ENCODE measurements around the gene CFAP107.

Gene CFAP107

DNA sequence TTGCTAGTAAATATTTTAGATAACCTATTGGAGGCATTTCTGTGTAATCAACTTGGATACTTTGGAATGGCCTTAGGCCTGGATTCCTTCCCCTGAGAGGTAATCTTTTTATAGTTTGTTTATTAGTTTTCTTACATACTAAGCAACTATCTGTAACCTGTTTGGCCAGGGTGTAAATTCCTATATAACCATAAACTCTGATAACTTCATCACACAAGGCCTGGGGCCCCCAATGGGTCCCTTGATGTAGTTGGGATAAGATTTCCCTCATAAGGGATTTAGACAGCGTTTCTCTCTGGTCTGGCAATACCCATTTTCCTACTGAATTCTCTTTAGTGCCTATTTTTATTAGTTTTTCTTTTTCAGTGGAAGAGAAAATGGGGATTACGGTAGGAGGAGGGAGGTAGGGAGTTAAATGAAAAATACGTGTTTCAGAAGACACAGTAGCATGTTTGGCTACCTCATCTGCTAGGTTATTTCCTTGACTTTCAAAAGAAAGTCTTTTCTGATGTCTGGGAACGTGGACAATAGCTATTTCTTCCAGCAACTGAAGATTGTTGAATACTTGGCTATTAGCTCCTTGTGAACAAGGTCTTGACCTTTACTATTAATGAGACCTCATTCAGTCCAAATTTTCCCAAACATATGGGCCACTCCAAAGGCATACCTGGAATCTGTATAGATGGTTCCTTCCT lies 37.5 kb upstream of the CFAP107 start:
- TF ChIP-seq, protein P1, sequence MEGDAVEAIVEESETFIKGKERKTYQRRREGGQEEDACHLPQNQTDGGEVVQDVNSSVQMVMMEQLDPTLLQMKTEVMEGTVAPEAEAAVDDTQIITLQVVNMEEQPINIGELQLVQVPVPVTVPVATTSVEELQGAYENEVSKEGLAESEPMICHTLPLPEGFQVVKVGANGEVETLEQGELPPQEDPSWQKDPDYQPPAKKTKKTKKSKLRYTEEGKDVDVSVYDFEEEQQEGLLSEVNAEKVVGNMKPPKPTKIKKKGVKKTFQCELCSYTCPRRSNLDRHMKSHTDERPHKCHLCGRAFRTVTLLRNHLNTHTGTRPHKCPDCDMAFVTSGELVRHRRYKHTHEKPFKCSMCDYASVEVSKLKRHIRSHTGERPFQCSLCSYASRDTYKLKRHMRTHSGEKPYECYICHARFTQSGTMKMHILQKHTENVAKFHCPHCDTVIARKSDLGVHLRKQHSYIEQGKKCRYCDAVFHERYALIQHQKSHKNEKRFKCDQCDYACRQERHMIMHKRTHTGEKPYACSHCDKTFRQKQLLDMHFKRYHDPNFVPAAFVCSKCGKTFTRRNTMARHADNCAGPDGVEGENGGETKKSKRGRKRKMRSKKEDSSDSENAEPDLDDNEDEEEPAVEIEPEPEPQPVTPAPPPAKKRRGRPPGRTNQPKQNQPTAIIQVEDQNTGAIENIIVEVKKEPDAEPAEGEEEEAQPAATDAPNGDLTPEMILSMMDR (IDR thresholded peaks at IDR 0.05; ENCODE audit: insufficient read depth, low read length, poor library complexity, severe bottlenecking) = no peak
- no peak for DNase-seq (ENCODE audit: extremely low read depth, insufficient read length)
- Histone ChIP-seq H3K27me3 (replicated peaks; ENCODE audit: control insufficient read depth, insufficient read depth, low read length) (no peaks in the 10 kb centered on the region), H3K4me3 (replicated peaks; ENCODE audit: low read depth, low read length) (no peak overlapping the region), H3K36me3 (ENCODE audit: control insufficient read depth, insufficient read depth, low read length) (no peaks in the 10 kb centered on the region)

DNA sequence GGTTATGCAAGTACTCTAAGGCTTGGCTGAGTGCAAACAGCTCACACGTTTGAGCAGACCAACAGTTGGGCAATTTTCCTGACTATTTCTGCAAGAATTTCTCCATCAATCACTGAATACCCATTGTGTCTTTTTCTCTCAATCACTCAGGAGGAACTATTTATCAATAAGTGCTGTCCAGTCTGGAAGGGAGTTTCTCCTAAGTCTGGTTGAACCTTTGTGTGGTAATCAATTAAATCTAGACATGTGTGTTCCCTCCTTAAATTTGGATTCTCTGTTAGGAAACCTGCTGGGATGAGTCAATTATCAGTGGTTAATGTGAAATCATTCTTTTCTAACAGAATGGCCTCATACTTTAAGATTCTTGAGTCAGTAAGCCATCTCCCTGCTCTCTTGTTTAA lies 36.9 kb upstream of the CFAP107 start:
- TF ChIP-seq, protein P1 (IDR thresholded peaks at IDR 0.05; ENCODE audit: insufficient read depth, low read length, poor library complexity, severe bottlenecking) = no peak
- H3K4me3 ChIP-seq (replicated peaks; ENCODE audit: low read depth, low read length) = no peak overlapping the region
- H3K27me3 ChIP-seq (replicated peaks; ENCODE audit: control insufficient read depth, insufficient read depth, low read length) = no peaks in the 10 kb centered on the region
- no peaks in the 10 kb centered on the region for H3K36me3 ChIP-seq (ENCODE audit: control insufficient read depth, insufficient read depth, low read length)
- no peak for DNase-seq (ENCODE audit: extremely low read depth, insufficient read length)

DNA sequence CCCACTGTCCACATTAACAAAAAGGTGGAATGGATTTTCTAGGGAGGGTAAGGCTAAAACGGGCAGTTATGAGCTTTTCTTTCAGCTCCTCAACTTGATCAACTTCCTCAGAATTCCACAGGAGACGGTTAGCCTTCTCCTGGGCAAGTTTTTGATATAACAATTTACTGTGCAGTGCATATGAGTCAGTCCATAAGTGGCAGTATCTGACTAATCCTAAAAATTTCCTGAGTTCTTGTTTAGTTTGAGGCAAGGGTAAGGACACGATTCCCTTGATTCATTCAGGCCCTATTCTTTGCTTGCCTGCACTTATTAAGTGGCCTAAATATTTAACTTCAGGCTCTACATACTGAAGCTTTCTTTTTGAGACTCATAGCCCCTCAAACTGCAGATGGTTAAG lies 36.3 kb upstream of the CFAP107 start:
- Histone ChIP-seq H3K4me3 (replicated peaks; ENCODE audit: low read depth, low read length) (no peak overlapping the region), H3K36me3 (ENCODE audit: control insufficient read depth, insufficient read depth, low read length) (no peaks in the 10 kb centered on the region), H3K27me3 (replicated peaks; ENCODE audit: control insufficient read depth, insufficient read depth, low read length) (no peaks in the 10 kb centered on the region)
- no peak for DNase-seq (ENCODE audit: extremely low read depth, insufficient read length)
- TF ChIP-seq, protein P1 (IDR thresholded peaks at IDR 0.05; ENCODE audit: insufficient read depth, low read length, poor library complexity, severe bottlenecking) = no peak

DNA sequence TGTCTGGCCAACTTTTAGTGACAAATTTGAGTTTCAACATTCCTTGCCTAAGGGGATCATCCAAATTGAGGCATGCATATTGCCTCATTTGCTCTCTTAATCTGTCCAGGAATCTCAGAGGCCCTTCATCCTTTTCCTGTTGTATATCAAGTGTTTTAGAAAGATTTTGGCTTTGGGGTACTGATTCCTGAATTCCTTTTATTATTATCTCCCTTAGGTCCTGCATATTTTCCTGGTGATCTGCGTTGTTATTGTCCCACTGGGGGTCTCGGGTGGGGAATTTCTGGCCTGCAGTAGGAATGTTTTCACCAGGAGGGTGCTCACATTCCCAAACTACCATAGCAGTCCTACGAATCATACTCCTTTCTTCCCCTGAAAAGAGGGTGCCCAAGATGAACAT lies 34.5 kb upstream of the CFAP107 start:
- TF ChIP-seq, protein P1 (IDR thresholded peaks at IDR 0.05; ENCODE audit: insufficient read depth, low read length, poor library complexity, severe bottlenecking) = no peak
- H3K36me3 ChIP-seq (ENCODE audit: control insufficient read depth, insufficient read depth, low read length) = no peaks in the 10 kb centered on the region
- H3K27me3 ChIP-seq (replicated peaks; ENCODE audit: control insufficient read depth, insufficient read depth, low read length) = no peaks in the 10 kb centered on the region
- no peak overlapping the region for H3K4me3 ChIP-seq (replicated peaks; ENCODE audit: low read depth, low read length)
- no peak for DNase-seq (ENCODE audit: extremely low read depth, insufficient read length)

GRCh38 chr1:12712076-12712475 lies 33.9 kb upstream of the CFAP107 start:
- H3K27me3 ChIP-seq (replicated peaks; ENCODE audit: control insufficient read depth, insufficient read depth, low read length) = no peaks in the 10 kb centered on the region; the same call in 1 of the 2 replicates
- DNase-seq (ENCODE audit: extremely low read depth, insufficient read length) = no peak

More at GRCh38 chr1:12712076-12712475, 33.9 kb upstream of the CFAP107 start:
- H3K4me3 ChIP-seq (replicated peaks; ENCODE audit: low read depth, low read length) = no peak overlapping the region
- TF ChIP-seq, protein P1 (IDR thresholded peaks at IDR 0.05; ENCODE audit: insufficient read depth, low read length, poor library complexity, severe bottlenecking) = no peak
- no peaks in the 10 kb centered on the region for H3K36me3 ChIP-seq (ENCODE audit: control insufficient read depth, insufficient read depth, low read length)

Measured in GM06990 (cell line).